ENCODE data around the gene ARID4B.

DNA sequence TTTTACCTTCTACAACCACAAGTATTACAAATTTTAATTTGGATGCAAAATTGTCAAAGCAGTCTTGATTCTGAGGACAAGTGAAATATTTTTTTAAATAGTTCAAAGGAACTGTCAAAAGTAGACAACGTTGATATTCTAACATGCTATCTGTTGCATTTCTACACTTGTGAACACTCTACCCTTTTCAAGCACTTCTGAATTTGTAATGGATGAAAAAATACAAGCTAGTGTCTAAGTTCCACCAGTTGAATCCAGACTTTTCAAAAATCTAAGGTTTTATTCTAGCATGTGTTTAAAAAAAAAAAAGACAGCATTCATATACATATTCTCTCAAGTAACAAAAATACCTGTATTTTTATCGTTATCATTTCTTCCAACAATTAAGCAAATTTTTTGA lies 2.1 kb downstream of the ARID4B start:
- TF ChIP-seq, protein P1, sequence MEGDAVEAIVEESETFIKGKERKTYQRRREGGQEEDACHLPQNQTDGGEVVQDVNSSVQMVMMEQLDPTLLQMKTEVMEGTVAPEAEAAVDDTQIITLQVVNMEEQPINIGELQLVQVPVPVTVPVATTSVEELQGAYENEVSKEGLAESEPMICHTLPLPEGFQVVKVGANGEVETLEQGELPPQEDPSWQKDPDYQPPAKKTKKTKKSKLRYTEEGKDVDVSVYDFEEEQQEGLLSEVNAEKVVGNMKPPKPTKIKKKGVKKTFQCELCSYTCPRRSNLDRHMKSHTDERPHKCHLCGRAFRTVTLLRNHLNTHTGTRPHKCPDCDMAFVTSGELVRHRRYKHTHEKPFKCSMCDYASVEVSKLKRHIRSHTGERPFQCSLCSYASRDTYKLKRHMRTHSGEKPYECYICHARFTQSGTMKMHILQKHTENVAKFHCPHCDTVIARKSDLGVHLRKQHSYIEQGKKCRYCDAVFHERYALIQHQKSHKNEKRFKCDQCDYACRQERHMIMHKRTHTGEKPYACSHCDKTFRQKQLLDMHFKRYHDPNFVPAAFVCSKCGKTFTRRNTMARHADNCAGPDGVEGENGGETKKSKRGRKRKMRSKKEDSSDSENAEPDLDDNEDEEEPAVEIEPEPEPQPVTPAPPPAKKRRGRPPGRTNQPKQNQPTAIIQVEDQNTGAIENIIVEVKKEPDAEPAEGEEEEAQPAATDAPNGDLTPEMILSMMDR (IDR thresholded peaks at IDR 0.05; ENCODE audit: borderline replicate concordance, extremely low read depth, low read length, poor library complexity, severe bottlenecking) = no peak
- no peak for TF ChIP-seq EZH2 (IDR thresholded peaks at IDR 0.05; ENCODE audit: borderline replicate concordance, low read depth, low read length, severe bottlenecking)

Measured in DND-41 (cell line).